Endothelial cell of umbilical vein (primary cell): ENCODE results near the gene C10orf88. TPM values are rescaled to one million over a fixed set of nuclear protein-coding genes. Genes with fewer than 3 reads are reported as not detected.

Experiments used
- BruUV-seq: library from RNA; stranded (reverse); fragments of 400-500 nt; replicated peaks from 2 replicates; lab custom pipeline; 2021; lab: Mats Ljungman, UMichigan
- CTCF ChIA-PET: fragments of 300-600, 350-600 bp; sonication (Branson Sonifier 250); formaldehyde crosslinking; loops from one replicate; lab custom pipeline; 2021; ENCODE audit warnings: antibody characterized with exemption, inconsistent platforms; lab: Charles Lee
- POLR2A ChIA-PET: fragments of 300-600, 350-600 bp; sonication (Branson Sonifier 250); formaldehyde crosslinking; loops from one replicate; lab custom pipeline; 2021; ENCODE audit warnings: antibody characterized with exemption, inconsistent platforms; lab: Charles Lee
- DNase-seq: peaks from one replicate; pipeline ENCODE4 v3.0.0-alpha.2; 2011; ENCODE audit warnings: low read depth, low spot score
- FAIRE-seq: peaks from 2 replicates; lab custom pipeline; 2011; peaks lifted over from hg19 to GRCh38; lab: Jason Lieb, UNC
- H2AFZ ChIP-seq: 2 replicates; pipeline ENCODE4 v1.6.0; 2012; ENCODE audit warnings: low read depth, low read length, control low read depth, inconsistent platforms
- H3K27ac ChIP-seq: 2 replicates; pipeline ENCODE4 v1.5.1; 2011; ENCODE audit warnings: low read depth, mild to moderate bottlenecking, control low read depth, low read length, moderate library complexity; ENCODE audit not compliant: insufficient read depth
- H3K27me3 ChIP-seq, 2 experiments: 2 replicates each; pipeline versions ENCODE4 v1.6.0 to v1.6.1; 2011; ENCODE audit warnings: low read length in 2 of 2, mixed read lengths in 1 of 2; ENCODE audit not compliant: control insufficient read depth in 2 of 2, insufficient read depth in 2 of 2
- H3K36me3 ChIP-seq, 2 experiments: 2 replicates in 1 of 2; 3 replicates in 1 of 2; pipeline ENCODE4 v1.5.1; 2011; ENCODE audit warnings: low read length in 2 of 2, mild to moderate bottlenecking in 1 of 2, moderate library complexity in 1 of 2; ENCODE audit not compliant: control insufficient read depth in 2 of 2, insufficient read depth in 2 of 2; ENCODE audit errors: extremely low read depth in 1 of 2
- H3K4me1 ChIP-seq: 3 replicates; pipeline ENCODE4 v1.5.1; 2011; ENCODE audit warnings: mild to moderate bottlenecking, low read length; ENCODE audit not compliant: control insufficient read depth, insufficient read depth; ENCODE audit errors: extremely low read depth
- H3K4me2 ChIP-seq: 2 replicates; pipeline ENCODE4 v1.6.1; 2011; ENCODE audit warnings: low read length, control low read depth, mixed read lengths; ENCODE audit not compliant: insufficient read depth
- H3K4me3 ChIP-seq, 3 experiments: fragments of 200-600 bp in 1 of 3; sonication (generic), shearing (Covaris generic) in 1 of 3; replicated peaks in 1 of 3; 2 replicates each; pipeline ENCODE4 v1.5.1; 2011 to 2016; ENCODE audit warnings: control low read depth in 3 of 3, low read length in 3 of 3, mild to moderate bottlenecking in 2 of 3, inconsistent platforms in 1 of 3, low read depth in 1 of 3, moderate library complexity in 1 of 3; ENCODE audit not compliant: insufficient read depth in 1 of 3
- H3K79me2 ChIP-seq: 2 replicates; pipeline ENCODE4 v1.6.0; 2012; ENCODE audit warnings: low read length, inconsistent platforms; ENCODE audit not compliant: control insufficient read depth, insufficient read depth
- H3K9ac ChIP-seq: replicated peaks from 2 replicates; pipeline ENCODE3; 2011; ENCODE audit warnings: low read length, control low read depth; ENCODE audit not compliant: insufficient read depth; ENCODE audit errors: extremely low read depth
- H3K9me1 ChIP-seq: replicated peaks from 3 replicates; pipeline ENCODE4 v1.6.0; 2011; ENCODE audit warnings: mild to moderate bottlenecking, low read length; ENCODE audit not compliant: control insufficient read depth, insufficient read depth; ENCODE audit errors: extremely low read depth
- H3K9me3 ChIP-seq: replicated peaks from 2 replicates; pipeline ENCODE4 v1.5.1; 2012; ENCODE audit warnings: low read length, inconsistent platforms; ENCODE audit not compliant: control insufficient read depth, insufficient read depth
- H4K20me1 ChIP-seq: replicated peaks from 2 replicates; pipeline ENCODE3; 2011; ENCODE audit warnings: mild to moderate bottlenecking, low read length; ENCODE audit not compliant: control insufficient read depth, insufficient read depth; ENCODE audit errors: extremely low read depth
- CTCF ChIP-seq, 2 donors: IDR thresholded peaks; 1 replicate in 1 of 2; 2 replicates in 1 of 2; pipeline ENCODE4 v1.5.1; 2011; ENCODE audit warnings: low read length in 2 of 2, mild to moderate bottlenecking in 2 of 2, moderate library complexity in 2 of 2, control low read depth in 1 of 2, inconsistent platforms in 1 of 2, low read depth in 1 of 2; ENCODE audit not compliant: insufficient read depth in 1 of 2; ENCODE audit errors: extremely low read depth in 1 of 2
- EZH2 ChIP-seq: IDR thresholded peaks from 2 replicates; pipeline ENCODE4 v1.6.1; 2012; ENCODE audit warnings: borderline replicate concordance, low read depth, mild to moderate bottlenecking, moderate library complexity, low read length, inconsistent platforms; ENCODE audit not compliant: severe bottlenecking
- FOS ChIP-seq: IDR thresholded peaks from 2 replicates; pipeline ENCODE4 v1.6.1; 2011; ENCODE audit warnings: mild to moderate bottlenecking, low read length, moderate library complexity, borderline replicate concordance; ENCODE audit not compliant: insufficient read depth
- JUN ChIP-seq: IDR thresholded peaks from 2 replicates; pipeline ENCODE4 v1.6.1; 2011; ENCODE audit warnings: borderline replicate concordance, low read depth; ENCODE audit not compliant: insufficient read length, insufficient read depth
- MAX ChIP-seq: IDR thresholded peaks from 2 replicates; pipeline ENCODE4 v1.6.1; 2011; ENCODE audit not compliant: insufficient read depth, insufficient read length
- POLR2A ChIP-seq: IDR thresholded peaks from 2 replicates; pipeline ENCODE4 v1.6.1; 2012; ENCODE audit warnings: low read depth, mild to moderate bottlenecking, control low read depth, low read length
- POLR2AphosphoS5 ChIP-seq: IDR thresholded peaks from 2 replicates; pipeline ENCODE4 v1.6.1; 2012; ENCODE audit warnings: low read depth, mild to moderate bottlenecking, control low read depth, low read length, moderate library complexity; ENCODE audit not compliant: insufficient read depth
- dilution Hi-C: fragments of 300-500 bp; cut with MboI; formaldehyde crosslinking; loops from one replicate; pipeline ENCODE4 v1.15.0; 2019; ENCODE audit warnings: low sequenced_read_pairs; ENCODE audit not compliant: extremely low pct_ligation_motif_present
- intact Hi-C: fragments of 100-400 bp; cut with micrococcal nuclease; formaldehyde crosslinking; loops from one replicate; pipeline ENCODE4 v1.10.0; 2022
- polyA plus RNA-seq, 4 experiments: library from polyadenylated mRNA; depleted of rRNA in 3 of 4; stranded (reverse) in 3 of 4; unstranded in 1 of 4; fragments of >200 nt; gene quantifications; 2 replicates each; pipeline versions ENCODE4 v1.2.1 to v1.2.3, GENCODE V29; 2011 to 2012; ENCODE audit warnings: missing spikeins in 1 of 4
- total RNA-seq: library from RNA; stranded (reverse); gene quantifications from 2 replicates; pipeline ENCODE4 v1.2.3, GENCODE V29; 2021

C10orf88 gene
- total and polyA plus RNA-seq, 2 donors (not counting 3 experiments of a cell fraction or from before 2014, with no cell fraction given), result 3.6 to 13.2 TPM

- no peak overlapping the region for H3K4me2 ChIP-seq
- ChIA-PET POLR2A (no interaction called here), CTCF (interaction anchor here (2.3 to 5.3 kb wide), 2 partner anchors 15 to 23 kb away, joined by 6 to 30 read pairs; partner anchors contain the start of genes ACADSB and IKZF5)
- no peak overlapping the region for H3K4me3 ChIP-seq
- H3K9ac ChIP-seq, result no peak overlapping the region
- no peak for TF ChIP-seq CTCF (IDR thresholded peaks at IDR 0.05; ENCODE audit: extremely low read depth in 1 of 2, insufficient read depth in 1 of 2, low read depth in 1 of 2, low read length in 2 of 2)
- no peaks in the 10 kb centered on the region for H3K79me2 ChIP-seq
- dilution Hi-C loops (no loop called here), intact Hi-C loops (no loop called here)
- H3K27ac ChIP-seq, result no peak overlapping the region
- DNase-seq, result no peak
- no peak overlapping the region for H2AFZ ChIP-seq
- no peaks in the 10 kb centered on the region for H3K27me3 ChIP-seq
- no peaks in the 10 kb centered on the region for H4K20me1 ChIP-seq
- FAIRE-seq, result no peak
- no TSS peak for BruUV-seq
- peaks cover 7% of the 10 kb centered on the region for H3K4me1 ChIP-seq
- no peaks in the 10 kb centered on the region for H3K36me3 ChIP-seq
- no peaks in the 10 kb centered on the region for H3K9me1 ChIP-seq
- H3K9me3 ChIP-seq, result no peaks in the 10 kb centered on the region
Measured at GRCh38 chr10:122984708-122985107, 30.7 kb upstream of the C10orf88 start.

GRCh38 chr10:122983898-122984297, 29.9 kb upstream of the C10orf88 start:
- Histone ChIP-seq H3K9me1 (no peaks in the 10 kb centered on the region), H2AFZ (no peak overlapping the region), H3K27ac (no peak overlapping the region), H4K20me1 (no peaks in the 10 kb centered on the region), H3K9me3 (no peaks in the 10 kb centered on the region), H3K9ac (no peak overlapping the region), H3K27me3 (no peaks in the 10 kb centered on the region), H3K4me3 (no peak overlapping the region), H3K36me3 (no peaks in the 10 kb centered on the region), H3K4me1 (peaks cover 8% of the 10 kb centered on the region), H3K79me2 (no peaks in the 10 kb centered on the region), H3K4me2 (no peak overlapping the region)
- no peak for FAIRE-seq
- ChIA-PET CTCF (interaction anchor here (2.3 to 5.3 kb wide), 2 partner anchors 16 to 24 kb away, joined by 6 to 30 read pairs; partner anchors contain the start of genes ACADSB and IKZF5), POLR2A (no interaction called here)
- DNase-seq, result no peak
- no TSS peak for BruUV-seq
- intact Hi-C loops (no loop called here), dilution Hi-C loops (no loop called here)
- TF ChIP-seq EZH2 (no peak), CTCF (IDR thresholded peaks at IDR 0.05; ENCODE audit: extremely low read depth in 1 of 2, insufficient read depth in 1 of 2, low read depth in 1 of 2, low read length in 2 of 2) (no peak), MAX (no peak), POLR2A (no peak), POLR2AphosphoS5 (no peak), FOS (no peak), JUN (no peak)
